GM20431 (cell line): ENCODE data around the gene RAMACL.

Experiments
- in situ Hi-C: fragments of 300-500 bp; cut with MseI, MboI; formaldehyde crosslinking; loops from one replicate; pipeline ENCODE4 v1.15.0; 2020; ENCODE audit warnings: low sequenced_read_pairs; ENCODE audit not compliant: unreplicated experiment

Gene RAMACL

GRCh38 chr6:166618866-166619761 lies 32.6 kb upstream of the RAMACL start:
- in situ Hi-C loops, result no loop called here

GRCh38 chr6:166618251-166618650 lies 31.8 kb upstream of the RAMACL start:
- in situ Hi-C loops, result no loop called here

GRCh38 chr6:166617359-166617758 lies 30.9 kb upstream of the RAMACL start:
- in situ Hi-C loops, result no loop called here

GRCh38 chr6:166616261-166617238 lies 30.1 kb upstream of the RAMACL start:
- in situ Hi-C loops, result no loop called here

- in situ Hi-C loops, result no loop called here
Observed at GRCh38 chr6:166615059-166615770, 28.7 kb upstream of the RAMACL start.

- in situ Hi-C loops, result no loop called here
Observed at GRCh38 chr6:166614589-166614988, 28.1 kb upstream of the RAMACL start.

GRCh38 chr6:166614171-166614583 lies 27.7 kb upstream of the RAMACL start:
- in situ Hi-C loops, result no loop called here

- in situ Hi-C loops, result no loop called here
Observed at GRCh38 chr6:166613027-166613426, 26.5 kb upstream of the RAMACL start.

GRCh38 chr6:166612471-166612881 lies 26.0 kb upstream of the RAMACL start:
- in situ Hi-C loops, result no loop called here

- in situ Hi-C loops, result no loop called here
Observed at GRCh38 chr6:166611631-166612030, 25.2 kb upstream of the RAMACL start.

- in situ Hi-C loops, result no loop called here
Observed at GRCh38 chr6:166610069-166610468, 23.6 kb upstream of the RAMACL start.

GRCh38 chr6:166608774-166609173 lies 22.3 kb upstream of the RAMACL start:
- in situ Hi-C loops, result no loop called here

GRCh38 chr6:166605752-166606151 lies 19.3 kb upstream of the RAMACL start:
- in situ Hi-C loops, result no loop called here

- in situ Hi-C loops, result no loop called here
Observed at GRCh38 chr6:166604911-166605310, 18.4 kb upstream of the RAMACL start.

GRCh38 chr6:166604328-166604727 lies 17.9 kb upstream of the RAMACL start:
- in situ Hi-C loops, result no loop called here

GRCh38 chr6:166603043-166603690 lies 16.7 kb upstream of the RAMACL start:
- in situ Hi-C loops, result no loop called here

- in situ Hi-C loops, result no loop called here
Observed at GRCh38 chr6:166601956-166602355, 15.5 kb upstream of the RAMACL start.

- in situ Hi-C loops, result no loop called here
Observed at GRCh38 chr6:166600931-166601330, 14.5 kb upstream of the RAMACL start.

GRCh38 chr6:166599205-166599604 lies 12.7 kb upstream of the RAMACL start:
- in situ Hi-C loops, result no loop called here
